GM18870 (cell line): ENCODE data around the gene UNC80.

Experiments
- ATAC-seq: cut with Tn5 transposase; IDR thresholded peaks from one replicate; pipeline ENCODE4 v1.9.1; 2021; ENCODE audit warnings: moderate library complexity; ENCODE audit not compliant: unreplicated experiment

UNC80 gene

GRCh38 chr2:210004881-210005280 is 233.2 kb downstream of the UNC80 start:
- no peak for ATAC-seq

DNA sequence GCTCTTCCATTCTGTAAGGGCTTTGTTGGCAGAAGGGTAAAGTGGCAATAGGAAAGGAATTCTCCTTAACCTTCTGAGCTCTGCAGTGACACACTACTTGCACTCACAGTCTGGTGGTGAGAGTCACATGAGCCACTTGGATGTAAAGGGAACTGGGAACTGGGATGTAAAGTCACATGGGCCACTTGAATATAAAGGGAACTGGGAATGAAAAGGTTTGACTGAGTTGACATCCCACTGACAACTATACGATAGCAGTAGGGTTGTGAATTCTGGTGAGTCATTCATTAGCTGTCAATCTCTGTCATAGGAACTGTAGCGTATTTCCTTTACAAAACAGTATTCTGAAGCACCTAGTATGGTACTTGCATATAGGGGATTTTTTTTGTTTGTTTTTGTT is 236.3 kb downstream of the UNC80 start:
- no peak for ATAC-seq

DNA sequence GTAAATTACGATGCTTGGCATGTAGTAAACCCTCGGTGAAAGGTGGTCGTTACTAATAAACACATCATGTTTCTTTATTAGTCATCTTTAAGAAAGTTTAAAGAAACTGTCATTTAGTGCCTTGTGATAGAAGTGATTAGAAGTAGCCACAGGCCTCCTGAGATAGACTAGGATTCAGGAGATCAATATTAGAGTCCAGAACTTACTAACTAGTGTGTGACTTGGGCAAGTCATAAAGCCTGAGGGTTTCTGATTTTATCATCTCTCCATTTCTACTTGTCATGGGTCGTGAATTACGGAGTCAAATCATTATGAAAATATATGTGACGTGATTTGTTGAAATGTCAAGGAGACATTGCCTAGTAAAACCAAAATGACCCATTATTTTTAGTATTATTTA is 237.5 kb downstream of the UNC80 start:
- no peak for ATAC-seq

DNA sequence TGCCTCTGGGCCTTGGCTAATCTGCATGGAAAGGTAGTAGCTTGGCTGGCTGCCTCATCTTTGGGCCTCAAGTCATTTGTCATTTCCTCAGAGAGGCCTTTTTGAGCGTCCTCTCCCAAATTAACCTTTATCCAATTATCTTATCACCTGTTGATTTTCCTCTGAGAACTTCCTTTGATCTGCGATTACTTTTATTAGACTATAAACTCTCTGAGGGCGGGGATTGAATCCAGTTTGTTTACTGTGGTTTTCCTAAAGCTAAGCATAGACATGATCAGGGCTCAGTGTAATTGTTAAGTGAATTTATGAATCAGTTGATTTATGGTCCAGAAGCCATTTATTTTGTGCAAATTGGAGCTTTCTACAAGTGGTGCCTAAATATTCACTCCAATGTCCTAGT is 238.3 kb downstream of the UNC80 start:
- no peak for ATAC-seq

DNA sequence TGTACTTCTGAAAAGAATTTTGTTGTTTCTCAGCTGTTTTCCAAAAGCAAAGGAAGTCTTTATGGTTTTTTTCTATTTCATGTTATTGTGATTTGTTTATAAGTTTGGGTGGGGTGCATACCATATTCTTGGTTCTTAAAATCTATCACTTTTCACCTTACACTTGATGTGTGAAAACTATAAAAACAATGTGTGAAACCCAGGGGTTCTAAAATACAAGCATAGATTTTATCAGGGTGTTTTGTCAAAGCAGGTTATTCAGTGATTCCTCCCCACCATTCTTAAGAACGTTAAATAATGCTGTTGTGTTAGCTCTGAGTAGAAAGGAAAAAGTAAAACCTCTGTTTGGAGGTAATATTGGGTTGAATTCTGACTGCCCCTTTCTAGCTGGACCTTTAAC is 248.5 kb downstream of the UNC80 start:
- no peak for ATAC-seq

GRCh38 chr2:210022824-210023223 is 251.2 kb downstream of the UNC80 start:
- no peak for ATAC-seq

DNA sequence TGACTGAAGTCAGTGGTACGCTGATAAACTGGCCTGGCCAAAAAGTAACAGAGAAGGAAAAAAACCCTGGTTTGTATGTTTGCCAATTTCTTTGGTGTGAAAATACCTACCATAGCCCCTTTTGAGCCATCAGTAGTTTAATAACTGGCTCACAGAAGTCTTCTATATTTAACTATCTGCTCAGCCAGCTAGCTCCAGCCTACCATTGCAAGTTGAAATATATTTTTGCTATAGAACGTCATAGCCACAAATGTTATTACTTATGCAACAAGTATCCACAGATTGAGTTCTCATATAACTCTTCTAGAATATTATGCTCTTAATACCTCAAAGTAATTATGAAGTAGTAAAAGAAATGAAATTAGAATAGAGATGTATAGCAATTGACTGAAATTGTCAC is 256.0 kb downstream of the UNC80 start:
- ATAC-seq, result no peak

- no peak for ATAC-seq
Observed at GRCh38 chr2:210028178-210028577, 256.5 kb downstream of the UNC80 start.

DNA sequence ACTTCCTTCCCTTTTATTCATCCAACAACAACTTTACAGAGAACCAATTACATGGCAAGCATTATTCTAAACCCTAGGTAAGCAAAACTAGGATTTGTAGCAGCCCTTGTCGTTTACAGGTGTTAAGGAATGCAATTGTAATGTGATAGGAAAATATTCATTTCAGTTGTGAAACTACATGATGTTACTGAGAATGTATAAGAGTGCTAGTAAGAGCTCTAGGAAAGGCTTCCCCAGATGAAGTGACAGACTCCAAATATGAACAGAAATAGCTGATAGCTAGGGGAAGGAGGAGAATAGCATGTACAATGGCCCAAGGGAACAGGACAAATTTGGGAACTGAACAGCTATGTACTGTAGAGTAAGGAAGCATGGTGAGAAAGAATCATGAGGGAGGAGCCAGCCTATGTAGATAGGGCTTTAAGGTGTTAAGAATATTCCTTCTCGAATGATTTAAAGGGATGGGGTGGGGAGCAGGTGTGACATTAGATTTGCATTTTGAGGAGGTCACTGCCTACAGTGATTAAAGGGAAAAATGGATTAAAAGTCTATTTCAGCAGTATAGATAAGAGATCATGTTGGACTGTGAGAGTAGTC is 262.6 kb downstream of the UNC80 start:
- no peak for ATAC-seq

- ATAC-seq, result no peak
Observed at GRCh38 chr2:210035679-210036078, 264.0 kb downstream of the UNC80 start.

- no peak for ATAC-seq
Observed at GRCh38 chr2:210038078-210038477, 266.4 kb downstream of the UNC80 start.

DNA sequence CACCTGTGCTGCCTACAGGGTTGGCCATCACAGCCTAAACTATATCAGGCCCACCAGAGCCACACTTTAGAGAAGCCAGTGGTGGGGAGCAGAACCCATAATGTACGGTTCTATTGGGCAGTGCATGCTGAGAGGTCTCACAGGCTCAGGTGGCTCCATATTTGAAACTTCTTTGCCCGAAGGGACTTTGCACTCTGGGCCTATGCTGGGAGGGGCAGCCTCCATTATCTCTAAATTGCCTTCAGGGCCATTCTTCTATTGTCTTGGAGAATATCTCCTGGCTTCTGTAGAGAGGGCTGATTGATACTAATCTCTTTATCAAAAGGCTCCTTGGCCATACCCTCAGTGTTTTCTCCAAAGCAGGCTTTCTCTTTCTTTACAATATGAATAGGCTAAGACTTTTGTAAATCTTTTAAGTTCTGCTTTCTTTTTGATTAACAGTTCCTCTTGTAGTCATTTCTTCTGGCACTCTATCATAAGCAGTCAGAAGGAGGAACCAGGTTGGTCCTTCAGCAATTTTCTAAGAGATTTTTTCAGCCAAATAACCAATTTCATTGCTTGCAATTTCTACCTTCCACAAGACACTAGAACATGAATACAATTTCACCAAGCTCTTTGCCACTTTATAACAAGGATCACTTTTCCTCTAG is 275.3 kb downstream of the UNC80 start:
- ATAC-seq, result no peak
